ENCODE results near the gene NPIPA7.
"Not testable (repeated sequence)": the region's sequence is repeated elsewhere in the genome, so short reads cannot be mapped to it uniquely, and the experiment has no call there.

GRCh38 chr16:16405421-16405820, 26.5 kb downstream of the NPIPA7 start:
- not testable (repeated sequence) for TF ChIP-seq CTCF (IDR thresholded peaks at IDR 0.05; ENCODE audit: low read length); EZH2 (optimal IDR thresholded peaks at IDR 0.05; ENCODE audit: low read depth, low read length)
